Measurements from ENCODE around the gene ACKR2.

GRCh38 chr3:42827654-42828053 is 18.4 kb downstream of the ACKR2 start:
- TF ChIP-seq CTCF (IDR thresholded peaks at IDR 0.05), result no peak
- no peak for TF ChIP-seq POLR2AphosphoS5 (IDR thresholded peaks at IDR 0.05)
- no peak for TF ChIP-seq POLR2A (IDR thresholded peaks at IDR 0.05)

All from prostate gland (tissue), 2 donors.